Testis (tissue), 2 donors: ENCODE measurements around the gene TRABD2B.

ENCODE experiments used
- CTCF ChIP-seq, 3 experiments: fragments of 450-650 bp in 2 of 3; fragments of 200-600 bp in 1 of 3; sonication (generic) in 1 of 3; IDR thresholded peaks; one replicate each; pipeline ENCODE4 v1.5.1; 2016 to 2019; ENCODE audit warnings: antibody characterized with exemption in 3 of 3, mild to moderate bottlenecking in 2 of 3, moderate library complexity in 1 of 3
- POLR2A ChIP-seq: fragments of 450-650 bp; IDR thresholded peaks from one replicate; pipeline ENCODE4 v1.6.1; 2017; ENCODE audit warnings: antibody characterized with exemption, mild to moderate bottlenecking, moderate library complexity

- TF ChIP-seq CTCF (IDR thresholded peaks at IDR 0.05), result no peak
- TF ChIP-seq POLR2A, result no peak
These were observed 61.3 kb downstream of the TRABD2B start for GRCh38 chr1:47935856-47936255.
